ENCODE measurements around the gene TNRC6C.
"Not testable (repeated sequence)": the region's sequence is repeated elsewhere in the genome, so short reads cannot be mapped to it uniquely, and the experiment has no call there.

Gene TNRC6C

DNA sequence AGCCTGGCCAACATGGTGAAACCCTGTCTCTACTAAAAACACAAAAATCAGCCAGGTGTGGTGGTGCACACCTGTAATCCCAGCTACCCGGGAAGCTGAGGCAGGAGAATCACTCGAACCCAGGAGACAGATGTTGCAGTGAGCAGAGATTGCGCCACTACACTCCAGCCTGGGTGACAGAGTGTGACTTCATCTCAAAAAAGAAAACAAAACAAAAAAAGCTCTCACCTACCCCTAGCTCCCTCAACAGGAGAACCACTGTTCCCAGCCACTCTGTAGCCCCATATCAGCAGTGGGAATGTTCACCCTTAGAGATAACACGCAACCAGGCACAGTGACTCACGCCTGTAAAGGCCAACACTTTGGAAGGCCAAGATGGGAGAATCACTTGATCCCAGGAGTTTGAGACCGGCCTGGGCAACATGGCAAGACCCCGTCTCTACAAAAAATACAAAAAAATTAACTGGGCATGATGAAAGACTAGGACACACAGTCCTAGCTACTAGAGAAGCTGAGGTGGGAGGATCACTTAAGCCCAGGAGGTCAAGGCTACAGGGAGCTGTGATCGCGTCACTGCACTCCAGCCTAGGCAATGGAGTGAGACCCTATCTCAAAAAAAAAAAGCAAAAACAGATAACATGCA lies 177.5 kb downstream of the TNRC6C start:
- Histone ChIP-seq H4K20me1 (ENCODE audit: insufficient read depth) (no peaks in the 10 kb centered on the region), H3K4me3 (IDR thresholded peaks at IDR 0.05; ENCODE audit: insufficient read depth, low read depth, low read length) (no peak overlapping the region), H3K36me3 (ENCODE audit: insufficient read depth) (no peaks in the 10 kb centered on the region; the same call in 1 of the 2 replicates), H3K9ac (no peak overlapping the region), H3K27me3 (ENCODE audit: insufficient read depth, low read depth) (no peaks in the 10 kb centered on the region), H3K79me2 (ENCODE audit: insufficient read depth, low read depth) (peaks cover 17% of the 10 kb centered on the region), H2AFZ (ENCODE audit: low read depth) (no peak overlapping the region), H3K4me1 (ENCODE audit: low read depth, poor library complexity, severe bottlenecking) (peaks cover 47% of the 10 kb centered on the region), H3K27ac (no peak overlapping the region), H3K4me2 (no peak overlapping the region)
- TF ChIP-seq, protein P1, sequence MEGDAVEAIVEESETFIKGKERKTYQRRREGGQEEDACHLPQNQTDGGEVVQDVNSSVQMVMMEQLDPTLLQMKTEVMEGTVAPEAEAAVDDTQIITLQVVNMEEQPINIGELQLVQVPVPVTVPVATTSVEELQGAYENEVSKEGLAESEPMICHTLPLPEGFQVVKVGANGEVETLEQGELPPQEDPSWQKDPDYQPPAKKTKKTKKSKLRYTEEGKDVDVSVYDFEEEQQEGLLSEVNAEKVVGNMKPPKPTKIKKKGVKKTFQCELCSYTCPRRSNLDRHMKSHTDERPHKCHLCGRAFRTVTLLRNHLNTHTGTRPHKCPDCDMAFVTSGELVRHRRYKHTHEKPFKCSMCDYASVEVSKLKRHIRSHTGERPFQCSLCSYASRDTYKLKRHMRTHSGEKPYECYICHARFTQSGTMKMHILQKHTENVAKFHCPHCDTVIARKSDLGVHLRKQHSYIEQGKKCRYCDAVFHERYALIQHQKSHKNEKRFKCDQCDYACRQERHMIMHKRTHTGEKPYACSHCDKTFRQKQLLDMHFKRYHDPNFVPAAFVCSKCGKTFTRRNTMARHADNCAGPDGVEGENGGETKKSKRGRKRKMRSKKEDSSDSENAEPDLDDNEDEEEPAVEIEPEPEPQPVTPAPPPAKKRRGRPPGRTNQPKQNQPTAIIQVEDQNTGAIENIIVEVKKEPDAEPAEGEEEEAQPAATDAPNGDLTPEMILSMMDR (conservative IDR thresholded peaks at IDR 0.05; ENCODE audit: low read depth, low read length), result no peak

DNA sequence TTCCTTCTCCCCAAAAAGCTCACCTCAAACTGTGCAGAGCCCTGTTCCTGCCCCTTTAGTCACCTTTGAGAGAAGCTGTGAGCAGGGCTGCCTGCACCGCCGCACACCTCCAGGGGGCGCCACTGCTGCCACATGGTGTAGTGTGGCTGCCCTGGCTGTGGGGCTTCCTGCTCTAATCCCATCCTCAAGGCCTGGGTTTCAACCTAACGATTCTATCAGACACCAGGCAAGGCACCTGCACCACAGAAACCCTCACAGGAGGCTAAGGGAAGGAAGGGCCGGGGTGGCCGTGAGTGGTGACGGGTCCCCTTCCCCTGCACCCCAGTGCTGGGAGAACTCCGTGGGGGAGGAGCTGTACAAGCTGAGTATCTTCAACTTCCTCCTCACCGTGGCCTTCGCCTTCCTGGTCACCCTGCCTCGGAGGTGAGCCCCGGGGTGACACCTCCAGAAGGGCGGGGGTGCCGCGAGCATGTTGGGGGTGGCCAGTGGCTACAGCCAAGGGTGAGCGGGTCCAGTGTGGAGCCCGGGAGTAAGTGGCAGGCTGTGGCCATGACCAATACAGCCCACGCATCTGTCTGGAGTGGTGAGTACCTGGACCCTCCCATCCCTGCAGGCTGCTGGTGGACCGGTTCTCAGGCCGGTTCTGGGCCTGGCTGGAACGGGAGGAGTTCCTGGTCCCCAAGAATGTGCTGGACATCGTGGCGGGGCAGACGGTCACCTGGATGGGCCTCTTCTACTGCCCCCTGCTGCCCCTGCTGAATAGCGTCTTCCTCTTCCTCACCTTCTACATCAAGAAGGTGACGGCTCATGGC lies 179.1 kb downstream of the TNRC6C start:
- Histone ChIP-seq H4K20me1 (ENCODE audit: insufficient read depth) (no peaks in the 10 kb centered on the region), H3K4me1 (ENCODE audit: low read depth, poor library complexity, severe bottlenecking) (peaks cover 55% of the 10 kb centered on the region), H2AFZ (ENCODE audit: low read depth) (no peak overlapping the region), H3K79me2 (ENCODE audit: insufficient read depth, low read depth) (peaks cover 7% of the 10 kb centered on the region), H3K36me3 (ENCODE audit: insufficient read depth) (no peaks in the 10 kb centered on the region; the same call in 1 of the 2 replicates), H3K9ac (no peak overlapping the region), H3K4me2 (peak overlapping the region; percentile 13; the same call in 1 of the 2 replicates), H3K27me3 (ENCODE audit: insufficient read depth, low read depth) (no peaks in the 10 kb centered on the region), H3K27ac (no peak overlapping the region), H3K4me3 (IDR thresholded peaks at IDR 0.05; ENCODE audit: insufficient read depth, low read depth, low read length) (no peak overlapping the region)
- TF ChIP-seq, protein P1 (conservative IDR thresholded peaks at IDR 0.05; ENCODE audit: low read depth, low read length), result peak; percentile 86

DNA sequence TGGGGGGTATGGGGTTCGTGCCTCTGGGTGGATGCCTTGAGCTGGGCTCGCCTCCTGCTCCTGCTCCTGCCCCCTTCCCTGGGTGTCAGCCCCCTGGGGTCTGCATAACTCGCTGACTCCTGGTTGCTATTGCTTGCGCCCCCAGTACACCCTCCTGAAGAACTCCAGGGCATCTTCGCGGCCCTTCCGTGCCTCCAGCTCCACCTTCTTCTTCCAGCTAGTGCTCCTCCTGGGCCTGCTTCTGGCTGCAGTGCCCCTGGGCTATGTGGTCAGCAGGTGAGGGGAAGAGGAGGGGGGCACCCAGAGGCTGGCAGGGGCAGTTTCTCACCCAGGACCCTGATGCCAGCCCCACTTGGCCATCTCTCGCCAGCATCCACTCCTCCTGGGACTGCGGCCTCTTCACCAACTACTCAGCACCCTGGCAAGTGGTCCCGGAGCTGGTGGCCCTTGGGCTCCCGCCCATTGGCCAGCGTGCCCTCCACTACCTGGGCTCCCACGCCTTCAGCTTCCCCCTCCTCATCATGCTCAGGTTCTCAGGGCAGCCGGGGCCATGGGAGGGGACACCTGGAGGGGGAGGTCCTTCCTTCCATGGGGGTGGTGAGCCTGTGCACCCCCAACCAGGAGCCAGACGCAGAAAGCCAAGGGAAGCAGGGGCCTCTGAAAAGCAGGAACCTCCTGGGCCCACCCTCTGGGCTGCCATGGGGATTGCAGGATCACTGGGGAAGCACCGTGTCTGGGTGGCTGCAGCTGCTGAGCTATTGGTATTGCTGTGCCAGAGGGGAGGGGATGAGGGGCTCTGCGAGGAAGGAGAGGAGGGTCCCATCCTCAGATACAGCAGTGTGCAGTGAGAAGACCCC lies 179.9 kb downstream of the TNRC6C start:
- H3K9ac ChIP-seq, result no peak overlapping the region
- H3K27me3 ChIP-seq (ENCODE audit: insufficient read depth, low read depth), result no peaks in the 10 kb centered on the region
- H3K27ac ChIP-seq, result no peak overlapping the region
- H3K4me3 ChIP-seq (IDR thresholded peaks at IDR 0.05; ENCODE audit: insufficient read depth, low read depth, low read length), result no peak overlapping the region
- H3K79me2 ChIP-seq (ENCODE audit: insufficient read depth, low read depth), result no peaks in the 10 kb centered on the region; the same call in 1 of the 2 replicates
- H3K36me3 ChIP-seq (ENCODE audit: insufficient read depth), result no peaks in the 10 kb centered on the region; the same call in 1 of the 2 replicates
- no peak overlapping the region for H3K4me2 ChIP-seq
- H2AFZ ChIP-seq (ENCODE audit: low read depth), result no peak overlapping the region
- no peaks in the 10 kb centered on the region for H4K20me1 ChIP-seq (ENCODE audit: insufficient read depth)
- H3K4me1 ChIP-seq (ENCODE audit: low read depth, poor library complexity, severe bottlenecking), result peaks cover 62% of the 10 kb centered on the region
- TF ChIP-seq, protein P1 (conservative IDR thresholded peaks at IDR 0.05; ENCODE audit: low read depth, low read length), result no peak

DNA sequence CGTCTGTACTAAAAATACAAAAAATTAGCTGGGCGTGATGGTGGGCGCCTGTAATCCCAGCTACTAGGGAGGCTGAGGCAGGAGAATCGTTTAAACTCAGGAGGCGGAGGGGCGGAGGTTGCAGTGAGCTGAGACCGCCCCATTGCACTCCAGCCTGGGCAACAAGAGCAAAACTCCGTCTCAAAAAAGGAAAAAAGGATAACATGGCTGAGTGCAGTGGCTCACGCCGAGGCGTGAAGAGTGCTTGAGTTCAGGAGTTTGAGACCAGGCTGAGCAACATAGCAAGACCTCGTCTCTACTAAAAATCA lies 181.3 kb downstream of the TNRC6C start:
- H3K36me3 ChIP-seq (ENCODE audit: insufficient read depth); H3K4me3 ChIP-seq (IDR thresholded peaks at IDR 0.05; ENCODE audit: insufficient read depth, low read depth, low read length); H3K9ac ChIP-seq; H2AFZ ChIP-seq (ENCODE audit: low read depth); H4K20me1 ChIP-seq (ENCODE audit: insufficient read depth); H3K4me2 ChIP-seq; H3K27ac ChIP-seq; H3K79me2 ChIP-seq (ENCODE audit: insufficient read depth, low read depth); H3K27me3 ChIP-seq (ENCODE audit: insufficient read depth, low read depth): not testable (repeated sequence)
- H3K4me1 ChIP-seq (ENCODE audit: low read depth, poor library complexity, severe bottlenecking), result peaks cover 75% of the 10 kb centered on the region

Data from KMS-11 (cell line).